Stimulated activated CD4-positive, alpha-beta T cell treated with anti-CD3 and anti-CD28 coated beads, TNF-alpha, amount 100 ng/mL, for 1 hour (primary cell): Measurements from ENCODE around the gene SRF.
A peak's percentile ranks its signal among the peaks of the same experiment; 100 is the strongest.
"Not testable (repeated sequence)": the region's sequence is repeated elsewhere in the genome, so short reads cannot be mapped to it uniquely, and the experiment has no call there.

ENCODE experiments used
- DNase-seq, 3 donors: peaks; one replicate each; pipeline ENCODE4 v3.0.0-alpha.2; 2020; ENCODE audit warnings: low read depth in 3 of 3, low spot score in 1 of 3

Gene SRF

DNA sequence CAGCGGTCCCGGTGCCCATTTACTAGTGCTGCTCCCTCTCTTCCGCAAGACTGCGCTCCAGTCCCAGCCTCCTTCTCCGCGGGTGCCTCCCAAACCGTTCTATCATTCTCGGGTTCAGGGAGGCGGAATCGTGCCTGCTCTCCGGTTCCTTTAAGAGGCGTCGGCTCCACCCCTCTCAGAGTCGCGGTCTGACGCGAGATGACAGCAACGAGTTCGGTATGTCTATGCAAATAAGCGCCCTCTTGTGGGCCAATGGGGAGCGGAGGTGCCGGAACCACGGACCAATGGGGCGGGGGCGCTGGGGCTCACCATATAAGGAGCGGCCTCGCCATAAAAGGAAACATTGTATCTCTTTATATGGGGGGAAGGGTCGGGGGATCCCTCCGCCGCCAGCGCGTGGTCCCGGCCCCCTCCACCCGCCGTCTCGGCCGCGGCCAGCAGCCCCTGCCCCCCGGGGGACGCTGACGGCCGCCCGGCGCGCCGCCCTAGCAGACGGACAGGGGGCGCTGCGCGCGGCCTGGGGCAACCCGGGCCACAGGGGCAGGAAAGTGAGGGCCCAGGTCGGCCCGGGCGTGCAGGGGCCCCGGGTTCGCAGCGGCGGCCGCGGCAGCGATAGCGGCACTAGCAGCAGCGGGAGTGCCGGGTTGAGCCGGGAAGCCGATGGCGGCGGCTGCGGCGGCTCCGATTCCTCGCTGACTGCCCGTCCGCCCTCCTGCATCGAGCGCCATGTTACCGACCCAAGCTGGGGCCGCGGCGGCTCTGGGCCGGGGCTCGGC lies at the start of gene SRF:
Gene SRF (plus strand): TSS at position 339 of the 776 bp plus-strand sequence. CDS start 388 bp downstream, at position 727.
- peak; percentile 96 to 98 (median 96) for DNase-seq

DNA sequence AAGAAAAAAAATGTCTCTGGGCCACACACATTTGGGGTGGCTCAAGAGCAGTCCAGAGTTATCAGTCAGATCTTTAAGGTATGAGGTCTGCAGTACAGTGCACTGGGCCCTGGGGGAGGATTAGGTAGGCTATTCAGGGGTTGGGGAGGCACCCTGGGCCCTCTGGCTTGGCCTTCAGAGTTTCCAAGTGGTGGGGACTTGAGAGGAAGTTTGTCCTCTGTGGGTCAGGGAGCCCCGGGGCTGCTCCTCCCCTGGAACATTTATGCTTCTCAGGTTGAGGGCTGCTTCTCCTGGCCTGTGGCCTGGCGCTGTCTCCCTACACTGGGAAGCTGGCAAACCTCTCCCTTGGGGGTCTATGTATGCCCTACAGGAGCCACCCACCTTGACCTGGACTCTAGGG lies 48.9 kb upstream of the SRF start:
- DNase-seq = no peak

DNA sequence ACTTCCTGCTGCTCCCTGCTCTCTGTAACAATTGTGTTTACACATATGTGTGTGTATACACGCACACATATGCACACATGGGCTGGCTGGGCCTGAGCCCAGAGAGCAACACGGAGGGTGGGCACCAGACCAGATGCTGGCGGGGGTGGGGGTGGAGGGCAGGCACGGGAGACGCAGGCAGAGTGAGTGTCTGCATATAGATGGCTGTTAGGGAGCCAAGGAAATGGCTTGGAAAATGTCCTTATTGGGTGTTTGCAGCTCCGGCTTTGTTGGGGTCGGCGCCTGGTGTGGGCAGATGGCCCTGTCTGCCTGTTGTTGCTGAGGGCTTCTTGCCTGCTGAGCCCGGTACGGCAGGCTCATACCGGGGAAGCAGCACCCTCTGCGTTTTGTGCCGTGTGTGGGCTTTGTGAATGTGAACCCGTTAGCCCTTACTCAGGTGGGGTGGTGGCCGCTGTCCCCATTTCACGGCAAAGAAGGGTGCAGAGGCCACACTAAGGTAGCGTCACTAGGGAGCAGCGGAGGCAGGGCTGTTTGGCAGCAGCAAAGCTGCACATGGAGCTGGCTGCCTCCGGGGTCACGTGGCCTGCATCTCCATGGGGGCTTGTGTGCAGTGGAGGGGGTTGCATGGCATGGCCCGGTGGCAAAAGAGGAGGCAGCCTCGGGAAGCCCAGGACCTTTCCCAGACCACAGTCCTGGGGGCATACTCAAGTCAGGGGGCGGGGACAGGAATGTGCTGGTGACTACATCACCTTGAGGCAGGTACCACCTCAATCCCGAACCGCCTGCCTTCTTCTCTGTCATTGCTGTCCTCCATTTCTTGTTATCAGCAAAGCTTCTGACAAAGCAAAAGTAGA lies 47.4 kb upstream of the SRF start:
- no peak for DNase-seq

GRCh38 chr6:43124481-43124880 lies 46.6 kb upstream of the SRF start:
- DNase-seq = no peak

DNA sequence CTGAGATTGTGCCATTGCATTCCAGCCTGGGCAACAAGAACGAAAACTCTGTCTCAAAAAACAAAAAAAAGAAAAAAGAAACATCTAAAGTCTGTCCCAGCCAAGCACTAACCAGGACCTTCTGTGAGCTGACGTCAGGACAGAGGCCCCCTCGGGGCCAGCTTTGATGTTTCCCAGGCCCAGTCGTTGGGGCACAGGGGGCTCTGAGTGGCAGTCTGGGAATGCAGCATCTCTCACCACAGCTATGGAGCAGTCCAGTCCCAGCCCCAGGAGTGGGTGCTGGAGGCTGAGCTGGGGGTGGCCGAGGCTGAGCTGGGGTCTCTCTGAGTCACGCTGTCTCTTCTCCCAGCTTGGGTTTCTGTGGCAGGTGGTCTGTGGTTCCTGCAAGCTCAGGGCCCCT lies 46.0 kb upstream of the SRF start:
- no peak for DNase-seq

DNA sequence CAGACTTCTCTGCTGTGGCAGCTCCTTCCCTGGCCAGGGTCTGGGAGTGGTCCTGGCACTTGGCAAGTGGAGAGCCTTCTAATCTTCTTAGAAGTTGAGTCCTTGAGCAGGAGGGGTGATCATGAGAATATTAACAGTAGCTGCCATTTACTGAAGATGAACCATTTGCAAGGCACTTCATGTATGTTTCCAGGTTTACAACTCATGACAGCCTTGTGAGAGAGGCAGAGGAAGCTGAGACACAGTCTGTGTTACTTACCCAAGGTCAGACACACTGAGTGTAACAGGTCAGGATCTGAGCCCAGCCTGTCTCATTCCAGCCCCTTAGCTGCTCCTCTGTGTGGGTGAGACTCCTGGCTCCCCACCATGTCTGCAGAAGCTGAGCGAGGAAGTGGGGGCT lies 45.5 kb upstream of the SRF start:
- no peak for DNase-seq

GRCh38 chr6:43127180-43127579 lies 43.9 kb upstream of the SRF start:
- no peak for DNase-seq

DNA sequence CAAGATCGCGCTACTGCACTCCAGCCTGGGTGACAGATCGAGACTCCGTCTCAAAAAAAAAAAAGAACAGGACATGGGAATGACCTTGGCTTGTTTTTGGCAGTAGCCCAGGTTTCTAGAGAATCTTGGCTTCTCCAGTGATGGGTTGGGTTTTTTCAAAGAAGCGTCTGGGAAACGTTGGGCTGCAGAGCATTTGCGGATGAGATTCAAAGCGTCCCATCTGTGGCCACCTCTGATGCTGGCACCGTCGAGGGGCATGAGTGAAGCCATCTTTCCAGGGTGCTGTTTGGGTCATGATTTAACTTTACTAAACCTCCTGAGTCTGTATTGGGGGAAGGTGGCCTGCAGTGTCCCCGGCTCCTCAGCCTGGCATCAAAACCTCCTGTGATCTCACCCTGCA lies 43.2 kb upstream of the SRF start:
- DNase-seq = no peak

GRCh38 chr6:43128926-43129325 lies 42.1 kb upstream of the SRF start:
- no peak for DNase-seq

DNA sequence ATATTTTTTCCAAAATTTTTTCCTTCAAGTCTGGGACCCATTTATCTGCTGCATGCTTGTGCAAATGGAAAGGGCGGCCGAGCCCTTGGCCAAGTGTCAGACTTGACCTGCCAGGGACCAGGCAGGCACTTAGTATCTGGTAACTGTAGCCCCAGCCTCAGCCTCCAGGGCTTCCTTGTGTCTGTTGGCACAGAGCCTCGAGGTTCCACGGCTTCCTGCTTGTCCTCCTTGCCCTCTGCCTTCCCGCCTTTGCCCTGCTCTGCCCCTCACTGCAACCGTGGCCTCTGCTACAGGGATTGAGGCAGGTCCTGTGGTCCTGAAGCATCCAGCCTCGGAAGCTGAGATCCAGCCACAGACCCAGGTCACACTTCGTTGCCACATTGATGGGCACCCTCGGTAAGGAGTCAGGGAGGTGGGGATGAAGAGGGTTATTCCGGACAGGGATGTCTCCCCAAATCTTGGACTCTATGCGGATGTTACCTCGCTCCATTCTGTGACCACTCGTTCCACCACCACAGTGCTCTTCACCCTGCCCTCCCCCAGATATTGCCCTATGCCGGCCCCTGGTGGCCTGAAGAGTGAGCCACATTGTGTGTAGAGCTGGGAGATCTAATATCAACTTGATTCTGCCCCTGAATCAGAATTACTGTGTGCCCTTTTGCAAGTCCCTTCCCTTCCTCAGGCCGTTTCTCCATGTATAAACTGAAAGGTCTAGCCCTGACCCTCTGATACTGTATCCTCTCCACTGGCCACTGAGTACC lies 41.5 kb upstream of the SRF start:
- no peak for DNase-seq

GRCh38 chr6:43130429-43130828 lies 40.6 kb upstream of the SRF start:
- no peak for DNase-seq

DNA sequence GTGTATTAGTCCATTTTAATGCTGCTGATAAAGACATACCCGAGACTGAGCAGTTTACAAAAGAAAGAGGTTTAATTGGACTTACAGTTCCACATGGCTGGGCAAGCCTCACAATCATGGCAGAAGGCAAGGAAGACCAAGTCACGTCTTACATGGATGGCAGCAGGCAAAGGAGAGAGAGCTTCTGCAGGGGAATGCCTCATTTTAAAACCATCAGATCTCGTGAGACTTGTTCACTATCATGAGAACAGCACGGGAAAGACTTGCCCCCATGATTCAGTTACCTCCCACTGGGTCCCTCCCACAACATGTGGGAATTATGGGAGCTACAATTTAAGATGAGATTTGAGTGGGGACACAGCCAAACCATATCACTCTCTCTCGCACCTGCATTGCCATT lies 39.7 kb upstream of the SRF start:
- DNase-seq = not testable (repeated sequence)

GRCh38 chr6:43138267-43138666 lies 32.8 kb upstream of the SRF start:
- DNase-seq = no peak

- not testable (repeated sequence) for DNase-seq
Measured at GRCh38 chr6:43139973-43140372, 31.1 kb upstream of the SRF start.

GRCh38 chr6:43141644-43142043 lies 29.4 kb upstream of the SRF start:
- no peak for DNase-seq

DNA sequence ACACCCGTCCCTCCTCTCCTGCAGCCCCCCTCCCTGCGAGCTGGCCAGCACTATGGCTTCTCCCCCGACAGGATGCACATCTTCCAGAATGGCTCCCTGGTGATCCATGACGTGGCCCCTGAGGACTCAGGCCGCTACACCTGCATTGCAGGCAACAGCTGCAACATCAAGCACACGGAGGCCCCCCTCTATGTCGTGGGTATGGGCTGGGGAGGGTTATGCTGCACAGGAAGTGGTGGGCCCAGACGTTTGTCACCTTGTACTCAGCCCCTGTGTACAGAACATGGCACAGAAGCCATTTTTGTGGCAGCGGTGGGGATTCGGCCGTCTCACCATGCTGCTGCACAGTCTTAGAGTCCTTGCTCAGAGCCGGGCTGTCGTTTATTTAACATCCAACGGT lies 29.0 kb upstream of the SRF start:
- no peak for DNase-seq

DNA sequence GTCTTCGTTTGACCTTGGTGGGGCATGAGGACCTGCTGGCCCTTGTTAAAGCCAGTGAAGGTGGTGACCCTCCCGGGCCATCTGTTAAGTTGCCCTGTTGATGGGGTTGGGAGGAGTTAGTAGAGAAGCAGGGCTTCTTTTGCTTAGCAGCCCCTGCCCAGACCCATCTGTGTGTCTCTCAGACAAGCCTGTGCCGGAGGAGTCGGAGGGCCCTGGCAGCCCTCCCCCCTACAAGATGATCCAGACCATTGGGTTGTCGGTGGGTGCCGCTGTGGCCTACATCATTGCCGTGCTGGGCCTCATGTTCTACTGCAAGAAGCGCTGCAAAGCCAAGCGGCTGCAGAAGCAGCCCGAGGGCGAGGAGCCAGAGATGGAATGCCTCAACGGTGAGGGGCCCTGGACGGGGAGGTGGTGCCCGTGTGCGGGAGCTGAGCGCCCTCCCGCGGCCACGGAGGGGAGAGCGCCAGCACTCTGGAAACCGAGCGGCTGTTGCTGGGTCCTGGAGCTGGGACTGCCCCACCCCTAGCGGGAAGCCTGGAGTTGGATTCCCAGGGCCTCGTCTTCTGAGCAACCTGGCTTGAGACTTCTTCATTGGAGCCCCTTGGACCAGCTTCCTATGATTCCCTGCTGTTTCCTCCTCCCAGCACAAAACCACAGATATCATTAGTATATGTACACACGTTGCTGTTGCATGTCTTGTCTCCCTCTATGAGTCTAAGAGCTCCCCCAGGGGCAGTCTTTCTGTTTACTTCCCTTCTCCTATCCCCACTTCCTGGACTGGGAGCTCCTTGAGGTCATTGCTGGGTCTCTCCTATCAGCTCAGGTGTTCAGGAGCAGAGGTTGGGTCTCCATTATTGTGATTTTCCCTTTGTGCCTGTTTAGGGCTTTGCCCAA lies 27.6 kb upstream of the SRF start:
- peak; percentile 35 to 67 (median 60) for DNase-seq

DNA sequence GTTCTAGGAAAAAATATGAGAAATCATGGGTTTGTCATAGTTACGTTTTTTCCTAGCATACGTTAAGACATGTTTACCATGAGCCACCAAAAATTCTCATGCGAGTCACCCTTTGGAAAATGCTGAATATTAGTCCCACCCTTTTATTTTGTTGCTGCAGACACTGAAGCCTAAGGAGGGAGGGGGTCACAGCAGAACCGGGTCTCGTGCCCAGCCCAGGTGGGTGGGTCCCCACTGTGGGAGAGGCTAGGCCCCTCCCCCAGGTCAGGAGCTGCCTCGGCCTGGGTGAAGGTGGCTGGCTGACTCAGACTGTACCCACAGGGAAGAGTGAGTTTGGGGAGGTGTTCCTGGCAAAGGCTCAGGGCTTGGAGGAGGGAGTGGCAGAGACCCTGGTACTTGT lies 26.2 kb upstream of the SRF start:
- no peak for DNase-seq

- DNase-seq = no peak
Measured at GRCh38 chr6:43146261-43146660, 24.8 kb upstream of the SRF start.
